Karpas-422 (cell line): ENCODE data around the gene TMEM91. TPM values are rescaled to one million over a fixed set of nuclear protein-coding genes. Genes with fewer than 3 reads are reported as not detected.
"Not testable (repeated sequence)": the region's sequence is repeated elsewhere in the genome, so short reads cannot be mapped to it uniquely, and the experiment has no call there.

ENCODE experiments used
- DNase-seq: peaks from one replicate; pipeline ENCODE4 v3.0.0-alpha.2; 2015
- H2AFZ ChIP-seq: fragments of 200-600 bp; sonication (generic); 2 replicates; pipeline ENCODE4 v1.6.1; 2014; ENCODE audit warnings: antibody characterized with exemption, low read length, mixed read lengths
- H3K27ac ChIP-seq: fragments of 200-600 bp; sonication (generic); 2 replicates; pipeline ENCODE4 v1.5.1; 2014; ENCODE audit warnings: mild to moderate bottlenecking, low read length, moderate library complexity
- H3K27me3 ChIP-seq: fragments of 200-600 bp; sonication (generic); 2 replicates; pipeline ENCODE4 v1.6.1; 2014; ENCODE audit warnings: low read length, mixed read lengths
- H3K36me3 ChIP-seq: fragments of 200-600 bp; sonication (generic); 2 replicates; pipeline ENCODE4 v1.6.1; 2014; ENCODE audit warnings: low read length, mixed read lengths; ENCODE audit not compliant: insufficient read depth
- H3K4me1 ChIP-seq: fragments of 200-600 bp; sonication (generic); 2 replicates; pipeline ENCODE4 v1.6.1; 2014; ENCODE audit warnings: mild to moderate bottlenecking, low read length, mixed read lengths
- H3K4me2 ChIP-seq: fragments of 200-600 bp; sonication (generic); 2 replicates; pipeline ENCODE4 v1.6.1; 2014; ENCODE audit warnings: low read length, low read depth, mild to moderate bottlenecking; ENCODE audit not compliant: poor library complexity, severe bottlenecking
- H3K4me3 ChIP-seq: fragments of 200-600 bp; sonication (generic); 2 replicates; pipeline ENCODE4 v1.5.1; 2014; ENCODE audit warnings: mild to moderate bottlenecking, antibody characterized with exemption, low read length, mixed read lengths
- H3K79me2 ChIP-seq: fragments of 200-600 bp; sonication (generic); 2 replicates; pipeline ENCODE4 v1.6.1; 2014; ENCODE audit warnings: mild to moderate bottlenecking, low read length, mixed read lengths
- H3K9ac ChIP-seq: fragments of 200-600 bp; sonication (generic); 2 replicates; pipeline ENCODE4 v1.6.0; 2014; ENCODE audit warnings: low read length
- H3K9me2 ChIP-seq: fragments of 200-600 bp; sonication (generic), shearing (Covaris generic); replicated peaks from 2 replicates; pipeline ENCODE4 v1.6.0; 2014; ENCODE audit warnings: mild to moderate bottlenecking, low read length, moderate library complexity; ENCODE audit not compliant: insufficient read depth
- H3K9me3 ChIP-seq: fragments of 300-700, 200-600 bp; sonication (generic); 2 replicates; pipeline ENCODE4 v1.6.1; 2014; ENCODE audit warnings: low read length, mixed read lengths
- H4K20me1 ChIP-seq: fragments of 200-600 bp; sonication (generic); 2 replicates; pipeline ENCODE4 v1.6.1; 2014; ENCODE audit warnings: mild to moderate bottlenecking, antibody characterized with exemption, low read length, low read depth; ENCODE audit not compliant: insufficient read depth
- total RNA-seq: library from RNA; depleted of rRNA; stranded (reverse); fragments of >200 nt; shearing (Covaris generic); gene quantifications from 2 replicates; pipeline ENCODE4 v1.2.3, GENCODE V29; 2014; ENCODE audit warnings: low replicate concordance

Gene TMEM91
- total RNA-seq, 1 experiment from 2014 or later, result 1.3 TPM

- Histone ChIP-seq H2AFZ (no peak overlapping the region), H3K36me3 (no peaks in the 10 kb centered on the region), H3K9ac (no peak overlapping the region)
Measured at GRCh38 chr19:41403181-41403970, 27.0 kb downstream of the TMEM91 start.

GRCh38 chr19:41405776-41406175, 29.4 kb downstream of the TMEM91 start:
- DNase-seq, result no peak
- Histone ChIP-seq H3K4me3 (no peak overlapping the region), H3K9me2 (no peaks in the 10 kb centered on the region), H3K4me2 (no peak overlapping the region), H2AFZ (no peak overlapping the region), H3K27me3 (no peaks in the 10 kb centered on the region), H3K79me2 (peaks cover 21% of the 10 kb centered on the region; the same call in 1 of the 2 replicates), H3K9ac (no peak overlapping the region), H3K9me3 (no peaks in the 10 kb centered on the region), H3K4me1 (peaks cover 20% of the 10 kb centered on the region), H4K20me1 (no peaks in the 10 kb centered on the region), H3K36me3 (no peaks in the 10 kb centered on the region), H3K27ac (no peak overlapping the region)

More at GRCh38 chr19:41403181-41403970, 27.0 kb downstream of the TMEM91 start:
- H3K4me1 ChIP-seq, result peaks cover 29% of the 10 kb centered on the region
- no peaks in the 10 kb centered on the region for H3K9me2 ChIP-seq
- H3K27ac ChIP-seq, result no peak overlapping the region
- H3K9me3 ChIP-seq, result no peaks in the 10 kb centered on the region
- no peaks in the 10 kb centered on the region for H3K27me3 ChIP-seq
- no peak overlapping the region for H3K4me3 ChIP-seq
- no peak for DNase-seq
- H3K79me2 ChIP-seq, result peaks cover 36% of the 10 kb centered on the region
- no peak overlapping the region for H3K4me2 ChIP-seq
- no peaks in the 10 kb centered on the region for H4K20me1 ChIP-seq

- no peak overlapping the region for H3K4me3 ChIP-seq
Measured at GRCh38 chr19:41407271-41407670, 30.9 kb downstream of the TMEM91 start.

GRCh38 chr19:41408256-41408655, 31.9 kb downstream of the TMEM91 start:
- peak; percentile 76 for DNase-seq
- H3K79me2 ChIP-seq, result peaks cover 2% of the 10 kb centered on the region; the same call in 1 of the 2 replicates
- no peak overlapping the region for H3K4me3 ChIP-seq
- no peak overlapping the region for H2AFZ ChIP-seq
- H3K27ac ChIP-seq, result peak overlapping the region; percentile 53; the same call in 1 of the 2 replicates
- no peaks in the 10 kb centered on the region for H3K36me3 ChIP-seq
- no peaks in the 10 kb centered on the region for H3K9me2 ChIP-seq
- peak overlapping the region; percentile 11 for H3K4me2 ChIP-seq
- H3K9me3 ChIP-seq, result no peaks in the 10 kb centered on the region
- peaks cover 20% of the 10 kb centered on the region for H3K4me1 ChIP-seq
- H3K9ac ChIP-seq, result no peak overlapping the region
- H3K27me3 ChIP-seq, result no peaks in the 10 kb centered on the region
- H4K20me1 ChIP-seq, result no peaks in the 10 kb centered on the region

More at GRCh38 chr19:41407271-41407670, 30.9 kb downstream of the TMEM91 start:
- Histone ChIP-seq H3K36me3 (no peaks in the 10 kb centered on the region), H3K9me2 (no peaks in the 10 kb centered on the region), H3K4me1 (peaks cover 20% of the 10 kb centered on the region), H4K20me1 (no peaks in the 10 kb centered on the region), H3K27me3 (no peaks in the 10 kb centered on the region), H3K9me3 (no peaks in the 10 kb centered on the region), H3K27ac (peak overlapping the region; percentile 53), H3K79me2 (peaks cover 8% of the 10 kb centered on the region; the same call in 1 of the 2 replicates), H3K4me2 (peak overlapping the region; percentile 47), H2AFZ (no peak overlapping the region), H3K9ac (peak overlapping the region; percentile 48)
- DNase-seq, result peak; percentile 67

GRCh38 chr19:41408846-41409245, 32.5 kb downstream of the TMEM91 start:
- not testable (repeated sequence) for H3K9me2 ChIP-seq, H3K27ac ChIP-seq, DNase-seq, H4K20me1 ChIP-seq, H3K4me2 ChIP-seq, H2AFZ ChIP-seq, H3K36me3 ChIP-seq, H3K9me3 ChIP-seq, H3K4me3 ChIP-seq, H3K9ac ChIP-seq, H3K79me2 ChIP-seq, H3K27me3 ChIP-seq
- peaks cover 20% of the 10 kb centered on the region for H3K4me1 ChIP-seq

- no peak for DNase-seq
- Histone ChIP-seq H3K9me2 (no peaks in the 10 kb centered on the region), H3K4me3 (no peak overlapping the region), H3K4me2 (no peak overlapping the region), H3K36me3 (no peaks in the 10 kb centered on the region), H3K9me3 (no peaks in the 10 kb centered on the region), H3K27me3 (no peaks in the 10 kb centered on the region), H3K4me1 (peaks cover 20% of the 10 kb centered on the region), H3K79me2 (no peaks in the 10 kb centered on the region; the same call in 1 of the 2 replicates), H3K27ac (no peak overlapping the region), H3K9ac (no peak overlapping the region), H2AFZ (no peak overlapping the region), H4K20me1 (no peaks in the 10 kb centered on the region)
Measured at GRCh38 chr19:41409288-41409687, 33.0 kb downstream of the TMEM91 start.

GRCh38 chr19:41410336-41411054, 34.2 kb downstream of the TMEM91 start:
- Histone ChIP-seq H3K4me2 (no peak overlapping the region), H3K79me2 (no peaks in the 10 kb centered on the region; the same call in 1 of the 2 replicates), H2AFZ (no peak overlapping the region), H3K27me3 (no peaks in the 10 kb centered on the region), H3K27ac (no peak overlapping the region), H4K20me1 (no peaks in the 10 kb centered on the region), H3K4me3 (no peak overlapping the region), H3K9me2 (no peaks in the 10 kb centered on the region), H3K9ac (no peak overlapping the region), H3K4me1 (peaks cover 20% of the 10 kb centered on the region), H3K9me3 (no peaks in the 10 kb centered on the region), H3K36me3 (no peaks in the 10 kb centered on the region)
- DNase-seq, result no peak
